Tibial nerve (tissue), 4 donors: ENCODE results near the gene ITPKC.

ENCODE experiments used
- CTCF ChIP-seq, 5 experiments: fragments of 200-600 bp in 3 of 5; fragments of 450-650 bp in 2 of 5; sonication (generic) in 3 of 5; IDR thresholded peaks; one replicate each; pipeline ENCODE4 v1.5.1; 2016 to 2019; ENCODE audit warnings: antibody characterized with exemption in 5 of 5, mild to moderate bottlenecking in 3 of 5, moderate library complexity in 2 of 5
- EP300 ChIP-seq, 2 donors: sonication (generic); formaldehyde crosslinking; IDR thresholded peaks; one replicate each; pipeline ENCODE4 v1.6.1; 2017; ENCODE audit warnings: antibody characterized with exemption in 2 of 2, mild to moderate bottlenecking in 1 of 2
- POLR2A ChIP-seq, 2 donors: fragments of 450-650 bp; IDR thresholded peaks; one replicate each; pipeline ENCODE4 v1.6.1; 2017; ENCODE audit warnings: antibody characterized with exemption in 2 of 2, mild to moderate bottlenecking in 2 of 2, moderate library complexity in 2 of 2

- TF ChIP-seq CTCF (IDR thresholded peaks at IDR 0.05) (no peak), POLR2A (IDR thresholded peaks at IDR 0.05) (no peak), EP300 (IDR thresholded peaks at IDR 0.05) (no peak)
These were observed 64.2 kb downstream of the ITPKC start for GRCh38 chr19:40781140-40781539.
